WTC11 (cell line): ENCODE measurements around the gene NUAK1. TPM values are rescaled to one million over a fixed set of nuclear protein-coding genes. Genes with fewer than 3 reads are reported as not detected.

Experiments
- ATAC-seq: fragments of 200-7000 bp; cut with Tn5 transposase; 2 replicates; pipeline ENCODE4 v1.10.0; 2021; ENCODE audit warnings: mild to moderate bottlenecking, moderate library complexity
- CTCF ChIA-PET: fragments of 300-600 bp; sonication (Branson Sonifier 250); formaldehyde crosslinking; loops from one replicate; lab custom pipeline; 2021; ENCODE audit warnings: antibody characterized with exemption; lab: Charles Lee
- POLR2A ChIA-PET: fragments of 350-600 bp; sonication (Branson Sonifier 250); formaldehyde crosslinking; loops from one replicate; lab custom pipeline; 2021; ENCODE audit warnings: antibody characterized with exemption; lab: Charles Lee
- DNase-seq: peaks from one replicate; pipeline ENCODE4 v3.0.0; 2021; ENCODE audit warnings: low spot score
- H3K27ac Mint-ChIP-seq: 2 replicates; pipeline ENCODE4 v1.8.0; 2021; ENCODE audit warnings: mixed read lengths
- H3K27me3 Mint-ChIP-seq: 2 replicates; pipeline ENCODE4 v1.8.0; 2021; ENCODE audit warnings: low read depth, mild to moderate bottlenecking, moderate library complexity, mixed read lengths
- H3K36me3 Mint-ChIP-seq: 2 replicates; pipeline ENCODE4 v1.8.0; 2021; ENCODE audit warnings: mixed read lengths
- H3K4me1 Mint-ChIP-seq: 2 replicates; pipeline ENCODE4 v1.8.0; 2022; ENCODE audit warnings: mixed read lengths
- H3K4me3 Mint-ChIP-seq: 2 replicates; pipeline ENCODE4 v1.8.0; 2021; ENCODE audit warnings: mild to moderate bottlenecking, moderate library complexity, mixed read lengths
- H3K9me3 Mint-ChIP-seq: 2 replicates; pipeline ENCODE4 v1.8.0; 2021; ENCODE audit warnings: mixed read lengths
- AR ChIP-seq: fragments of 250-450 bp; sonication (Bioruptor Pico); IDR thresholded peaks from 2 replicates; pipeline ENCODE4 v1.9.0; 2021; ENCODE audit warnings: mild to moderate bottlenecking
- E2F1 ChIP-seq: sonication (generic); formaldehyde crosslinking; IDR thresholded peaks from 2 replicates; pipeline ENCODE4 v1.8.0; 2022; ENCODE audit warnings: mild to moderate bottlenecking, missing genetic modification reagents
- ERG ChIP-seq: fragments of 250-450 bp; sonication (Bioruptor Pico); IDR thresholded peaks from 2 replicates; pipeline ENCODE4 v1.8.0; 2021; ENCODE audit warnings: mild to moderate bottlenecking
- ESRRA ChIP-seq: sonication (generic); formaldehyde crosslinking; IDR thresholded peaks from 2 replicates; pipeline ENCODE4 v1.8.1; 2022; ENCODE audit warnings: mild to moderate bottlenecking, missing genetic modification reagents, borderline replicate concordance
- GRHL2 ChIP-seq: fragments of 250-450 bp; sonication (Bioruptor Pico); IDR thresholded peaks from 2 replicates; pipeline ENCODE4 v1.8.0; 2022; ENCODE audit warnings: mild to moderate bottlenecking, moderate library complexity; ENCODE audit not compliant: insufficient replicate concordance, severe bottlenecking
- GTF2I ChIP-seq: fragments of 250-450 bp; sonication (Bioruptor Pico); conservative IDR thresholded peaks from 2 replicates; pipeline ENCODE4 v1.4.0; 2021; ENCODE audit warnings: mild to moderate bottlenecking
- HMGA2 ChIP-seq: fragments of 250-450 bp; sonication (Bioruptor Pico); IDR thresholded peaks from 2 replicates; pipeline ENCODE4 v1.4.0; 2021; ENCODE audit warnings: mild to moderate bottlenecking, moderate library complexity
- IRF1 ChIP-seq: sonication (generic); formaldehyde crosslinking; IDR thresholded peaks from 2 replicates; pipeline ENCODE4 v1.8.0; 2023; ENCODE audit warnings: missing genetic modification reagents
- NFATC4 ChIP-seq: fragments of 250-450 bp; sonication (Bioruptor Pico); IDR thresholded peaks from 2 replicates; pipeline ENCODE4 v1.9.0; 2021; ENCODE audit warnings: mild to moderate bottlenecking
- NR1H2 ChIP-seq: sonication (generic); formaldehyde crosslinking; IDR thresholded peaks from 2 replicates; pipeline ENCODE4 v1.9.0; 2021; ENCODE audit warnings: mild to moderate bottlenecking, moderate library complexity, missing genetic modification reagents
- NR2C2 ChIP-seq: sonication (generic); formaldehyde crosslinking; IDR thresholded peaks from 2 replicates; pipeline ENCODE4 v1.8.0; 2022; ENCODE audit warnings: mild to moderate bottlenecking, missing genetic modification reagents
- SP1 ChIP-seq: sonication (generic); formaldehyde crosslinking; conservative IDR thresholded peaks from 2 replicates; pipeline ENCODE4 v1.8.1; 2022; ENCODE audit warnings: missing genetic modification reagents
- TEAD1 ChIP-seq: sonication (generic); formaldehyde crosslinking; IDR thresholded peaks from 2 replicates; pipeline ENCODE4 v1.8.0; 2022; ENCODE audit warnings: mild to moderate bottlenecking, missing genetic modification reagents
- TP53 ChIP-seq: sonication (generic); formaldehyde crosslinking; IDR thresholded peaks from 2 replicates; pipeline ENCODE4 v1.8.1; 2023; ENCODE audit warnings: mild to moderate bottlenecking, missing genetic modification reagents
- USF2 ChIP-seq: sonication (generic); formaldehyde crosslinking; IDR thresholded peaks from 2 replicates; pipeline ENCODE4 v1.8.1; 2023; ENCODE audit warnings: mild to moderate bottlenecking, missing genetic modification reagents, moderate library complexity
- ZNF121 ChIP-seq: sonication (generic); formaldehyde crosslinking; IDR thresholded peaks from 2 replicates; pipeline ENCODE4 v1.8.0; 2023; ENCODE audit warnings: missing genetic modification reagents
- ZNF281 ChIP-seq: sonication (generic); formaldehyde crosslinking; IDR thresholded peaks from 2 replicates; pipeline ENCODE4 v1.8.0; 2023; ENCODE audit warnings: mild to moderate bottlenecking, missing genetic modification reagents
- ZNF532 ChIP-seq: fragments of 250-450 bp; sonication (Bioruptor Pico); IDR thresholded peaks from 2 replicates; pipeline ENCODE4 v1.9.0; 2021; ENCODE audit warnings: mild to moderate bottlenecking, borderline replicate concordance
- total RNA-seq: library from RNA; stranded (reverse); gene quantifications from 3 replicates; pipeline ENCODE4 v1.2.3, GENCODE V29; 2021

NUAK1 gene
- total RNA-seq, 1 experiment from 2014 or later: 15.9 TPM

- DNase-seq: peak; percentile 43
- TF ChIP-seq GTF2I (CRISPR knock-in tag) (no peak), NR1H2 (CRISPR knock-in tag) (no peak), NFATC4 (CRISPR knock-in tag) (no peak), USF2 (no peak), TEAD1 (CRISPR knock-in tag) (no peak), E2F1 (CRISPR knock-in tag) (no peak), IRF1 (CRISPR knock-in tag) (no peak), ERG (CRISPR knock-in tag) (no peak), GRHL2 (CRISPR knock-in tag) (no peak), SP1 (no peak), AR (CRISPR knock-in tag) (no peak), ZNF121 (CRISPR knock-in tag) (no peak), ZNF532 (CRISPR knock-in tag) (no peak), NR2C2 (no peak), HMGA2 (no peak), ESRRA (CRISPR knock-in tag) (no peak), TP53 (no peak), ZNF281 (no peak)
- Mint-ChIP-seq H3K4me3 (peak overlapping the region; percentile 8; the same call in 1 of the 2 replicates), H3K4me1 (peaks cover 73% of the 10 kb centered on the region), H3K27ac (peak overlapping the region; percentile 90), H3K36me3 (peaks cover 11% of the 10 kb centered on the region), H3K9me3 (no peaks in the 10 kb centered on the region), H3K27me3 (no peaks in the 10 kb centered on the region; the same call in 1 of the 2 replicates)
- ChIA-PET CTCF (interaction anchor here (0.7 to 1.6 kb wide), 8 partner anchors 10 to 404 kb away, joined by 3 to 6 read pairs (median 3); no protein-coding TSS in a partner anchor), POLR2A (interaction anchor here (0.6 to 2.9 kb wide), 4 partner anchors 28 to 306 kb away, joined by 3 to 16 read pairs (median 9); partner anchors contain the start of gene NUAK1)
- peak; percentile 85 for ATAC-seq
These were observed 30.4 kb downstream of the NUAK1 start for GRCh38 chr12:106108185-106108835.
